PC-3 (cell line): ENCODE data around the gene ERO1B. TPM values are rescaled to one million over a fixed set of nuclear protein-coding genes. Genes with fewer than 3 reads are reported as not detected.

Experiments
- ATAC-seq: fragments of 200-7000 bp; cut with Tn5 transposase; 2 replicates; pipeline ENCODE4 v1.9.1; 2020; ENCODE audit warnings: mild to moderate bottlenecking, moderate library complexity
- BruUV-seq: library from RNA; stranded (reverse); fragments of 400-500 nt; replicated peaks from 2 replicates; lab custom pipeline; 2021; lab: Mats Ljungman, UMichigan
- CTCF ChIA-PET: fragments of 300-600 bp; sonication (Branson Sonifier 250); formaldehyde crosslinking; loops from one replicate; lab custom pipeline; 2022; ENCODE audit warnings: antibody characterized with exemption; lab: Charles Lee
- POLR2A ChIA-PET: fragments of 300-600 bp; sonication (Branson Sonifier 250); formaldehyde crosslinking; loops from one replicate; lab custom pipeline; 2022; ENCODE audit warnings: antibody characterized with exemption; ENCODE audit not compliant: unreplicated experiment; lab: Charles Lee
- DNase-seq: peaks from one replicate; pipeline ENCODE4 v3.0.0-alpha.2; 2015
- H2AFZ ChIP-seq: fragments of 300-600 bp; sonication (generic); 2 replicates; pipeline ENCODE4 v1.6.0; 2016; ENCODE audit warnings: antibody characterized with exemption, low read length
- H3F3A ChIP-seq: fragments of 300-600 bp; sonication (generic); one replicate; pipeline ENCODE4 v1.6.0; 2017; ENCODE audit warnings: antibody characterized with exemption, low read length, control low read depth, mild to moderate bottlenecking; ENCODE audit not compliant: unreplicated experiment
- H3K27ac ChIP-seq: fragments of 300-600 bp; sonication (generic); 2 replicates; pipeline ENCODE4 v1.5.1; 2016; ENCODE audit warnings: mild to moderate bottlenecking, low read length
- H3K27me3 ChIP-seq: fragments of 300-600 bp; sonication (generic); 2 replicates; pipeline ENCODE4 v1.6.1; 2016; ENCODE audit warnings: low read length, mixed read lengths
- H3K36me3 ChIP-seq: fragments of 300-600 bp; sonication (generic); 2 replicates; pipeline ENCODE4 v1.6.1; 2016; ENCODE audit warnings: low read depth, mixed run types, low read length, mixed read lengths
- H3K4me1 ChIP-seq: fragments of 300-600 bp; sonication (generic); 2 replicates; pipeline ENCODE4 v1.5.1; 2016; ENCODE audit warnings: low read length; ENCODE audit not compliant: insufficient read depth
- H3K4me2 ChIP-seq: fragments of 300-600 bp; sonication (generic); 2 replicates; pipeline ENCODE4 v1.6.0; 2016; ENCODE audit warnings: low read length
- H3K4me3 ChIP-seq: fragments of 300-600 bp; sonication (generic); 2 replicates; pipeline ENCODE4 v1.5.1; 2016; ENCODE audit warnings: mild to moderate bottlenecking, low read length, mixed read lengths
- H3K79me2 ChIP-seq: fragments of 300-600 bp; sonication (generic); 2 replicates; pipeline ENCODE4 v1.6.1; 2017; ENCODE audit warnings: low read length, mixed read lengths
- H3K9ac ChIP-seq: fragments of 300-600 bp; sonication (generic); 2 replicates; pipeline ENCODE4 v1.6.0; 2016; ENCODE audit warnings: mild to moderate bottlenecking, low read length
- H3K9me2 ChIP-seq: fragments of 300-600 bp; sonication (generic); replicated peaks from 2 replicates; pipeline ENCODE4 v1.6.1; 2016; ENCODE audit warnings: mixed run types, low read length, mixed read lengths
- H3K9me3 ChIP-seq: fragments of 300-600 bp; sonication (generic); 2 replicates; pipeline ENCODE4 v1.6.1; 2016; ENCODE audit warnings: low read length, mixed read lengths
- H4K20me1 ChIP-seq: fragments of 300-600 bp; sonication (generic); 2 replicates; pipeline ENCODE4 v1.6.1; 2016; ENCODE audit warnings: low read length, mixed read lengths
- CTCF ChIP-seq: fragments of 300-600 bp; sonication (generic); conservative IDR thresholded peaks from 2 replicates; pipeline ENCODE4 v1.5.1; 2017; ENCODE audit warnings: antibody characterized with exemption, low read depth, mild to moderate bottlenecking, low read length
- EZH2 ChIP-seq: fragments of 300-600 bp; sonication (generic); IDR thresholded peaks from one replicate; pipeline ENCODE4 v1.6.1; 2017; ENCODE audit warnings: antibody characterized with exemption, mild to moderate bottlenecking, low read length; ENCODE audit not compliant: unreplicated experiment
- EZH2phosphoT487 ChIP-seq: fragments of 300-600 bp; sonication (generic); IDR thresholded peaks from 2 replicates; pipeline ENCODE4 v1.6.1; 2018; ENCODE audit warnings: mild to moderate bottlenecking, antibody characterized with exemption, low read length, borderline replicate concordance
- intact Hi-C: fragments of 100-400 bp; cut with micrococcal nuclease; formaldehyde crosslinking; loops from 2 replicates; pipeline ENCODE4 v1.9.0; 2023
- total RNA-seq: library from RNA; depleted of rRNA; stranded (reverse); fragments of >200 nt; gene quantifications from 2 replicates; pipeline ENCODE4 v1.2.3, GENCODE V29; 2014

Gene ERO1B
- total RNA-seq, 1 experiment from 2014 or later = 0.95 TPM

GRCh38 chr1:236257216-236257615 is 24.5 kb downstream of the ERO1B start:
- no peaks in the 10 kb centered on the region for H3K79me2 ChIP-seq
- H3K9ac ChIP-seq = no peak overlapping the region
- no peak for ATAC-seq
- H3K4me1 ChIP-seq = no peaks in the 10 kb centered on the region
- CTCF ChIA-PET = no interaction called here
- H3K9me3 ChIP-seq = no peaks in the 10 kb centered on the region
- intact Hi-C loops = no loop called here
- H3K27ac ChIP-seq = no peak overlapping the region
- POLR2A ChIA-PET = no interaction called here
- H4K20me1 ChIP-seq = no peaks in the 10 kb centered on the region
- BruUV-seq = no TSS peak
- no peak overlapping the region for H3K4me2 ChIP-seq
- H3K36me3 ChIP-seq = no peaks in the 10 kb centered on the region
- H3F3A ChIP-seq = no peaks in the 10 kb centered on the region
- H3K4me3 ChIP-seq = no peak overlapping the region
- no peak for DNase-seq
- H3K27me3 ChIP-seq = no peaks in the 10 kb centered on the region
- no peak overlapping the region for H2AFZ ChIP-seq
- no peak for TF ChIP-seq EZH2phosphoT487
- no peak for TF ChIP-seq CTCF
- no peaks in the 10 kb centered on the region for H3K9me2 ChIP-seq

GRCh38 chr1:236253918-236254637 is 27.7 kb downstream of the ERO1B start:
- DNase-seq (no peak), ATAC-seq (no peak)
- TF ChIP-seq EZH2 = no peak
- TF ChIP-seq EZH2phosphoT487 = no peak
- TF ChIP-seq CTCF = no peak
- no peaks in the 10 kb centered on the region for H3F3A ChIP-seq
- no peaks in the 10 kb centered on the region for H4K20me1 ChIP-seq
- no peak overlapping the region for H3K27ac ChIP-seq
- no peaks in the 10 kb centered on the region for H3K9me3 ChIP-seq
- no peaks in the 10 kb centered on the region for H3K79me2 ChIP-seq
- intact Hi-C loops = no loop called here
- no peak overlapping the region for H3K4me3 ChIP-seq
- H2AFZ ChIP-seq = no peak overlapping the region
- POLR2A ChIA-PET = no interaction called here
- CTCF ChIA-PET = no interaction called here
- no peaks in the 10 kb centered on the region for H3K27me3 ChIP-seq
- H3K36me3 ChIP-seq = no peaks in the 10 kb centered on the region
- H3K9ac ChIP-seq = no peak overlapping the region
- no TSS peak for BruUV-seq
- H3K4me1 ChIP-seq = no peaks in the 10 kb centered on the region
- H3K9me2 ChIP-seq = no peaks in the 10 kb centered on the region
- H3K4me2 ChIP-seq = no peak overlapping the region

GRCh38 chr1:236253119-236253518 is 28.6 kb downstream of the ERO1B start:
- no peaks in the 10 kb centered on the region for H3K9me3 ChIP-seq
- intact Hi-C loops = no loop called here

More at GRCh38 chr1:236253119-236253518, 28.6 kb downstream of the ERO1B start:
- DNase-seq (no peak), ATAC-seq (no peak)
- no peaks in the 10 kb centered on the region for H4K20me1 ChIP-seq
- H2AFZ ChIP-seq = no peak overlapping the region
- POLR2A ChIA-PET = no interaction called here
- TF ChIP-seq EZH2phosphoT487 (no peak), EZH2 (no peak), CTCF (no peak)
- H3K27ac ChIP-seq = no peak overlapping the region
- H3K4me1 ChIP-seq = no peaks in the 10 kb centered on the region
- no peaks in the 10 kb centered on the region for H3K36me3 ChIP-seq
- BruUV-seq = no TSS peak
- no peak overlapping the region for H3K9ac ChIP-seq
- H3K79me2 ChIP-seq = no peaks in the 10 kb centered on the region
- no peaks in the 10 kb centered on the region for H3F3A ChIP-seq
- no peak overlapping the region for H3K4me2 ChIP-seq
- H3K9me2 ChIP-seq = no peaks in the 10 kb centered on the region
- no peaks in the 10 kb centered on the region for H3K27me3 ChIP-seq
- H3K4me3 ChIP-seq = no peak overlapping the region
- CTCF ChIA-PET = no interaction called here
